ENCODE measurements around the gene ETS1.

ETS1 gene

GRCh38 chr11:128472128-128473089 lies 114.9 kb downstream of the ETS1 start:
- H2AFZ ChIP-seq (ENCODE audit: low read depth) = no peak overlapping the region
- peak overlapping the region; percentile 93 for H3K4me2 ChIP-seq
- peaks cover 100% of the 10 kb centered on the region for H3K4me1 ChIP-seq (ENCODE audit: low read depth, poor library complexity, severe bottlenecking)
- H3K36me3 ChIP-seq (ENCODE audit: insufficient read depth) = no peaks in the 10 kb centered on the region
- H3K4me3 ChIP-seq (IDR thresholded peaks at IDR 0.05; ENCODE audit: insufficient read depth, low read depth, low read length) = no peak overlapping the region
- no peaks in the 10 kb centered on the region for H4K20me1 ChIP-seq (ENCODE audit: insufficient read depth)
- H3K9ac ChIP-seq = peak overlapping the region; percentile 14; the same call in 1 of the 2 replicates
- TF ChIP-seq CTCF (conservative IDR thresholded peaks at IDR 0.05; ENCODE audit: low read depth, low read length) = no peak
- H3K27ac ChIP-seq = peak overlapping the region; percentile 81
- peaks cover 12% of the 10 kb centered on the region; the same call in 1 of the 2 replicates for H3K79me2 ChIP-seq (ENCODE audit: insufficient read depth, low read depth)
- H3K27me3 ChIP-seq (ENCODE audit: insufficient read depth, low read depth) = no peaks in the 10 kb centered on the region

GRCh38 chr11:128471138-128471661 lies 116.2 kb downstream of the ETS1 start:
- peaks cover 98% of the 10 kb centered on the region for H3K4me1 ChIP-seq (ENCODE audit: low read depth, poor library complexity, severe bottlenecking)

GRCh38 chr11:128470081-128470480 lies 117.3 kb downstream of the ETS1 start:
- peaks cover 28% of the 10 kb centered on the region; the same call in 1 of the 2 replicates for H3K79me2 ChIP-seq (ENCODE audit: insufficient read depth, low read depth)
- H4K20me1 ChIP-seq (ENCODE audit: insufficient read depth) = no peaks in the 10 kb centered on the region
- H3K4me1 ChIP-seq (ENCODE audit: low read depth, poor library complexity, severe bottlenecking) = peaks cover 87% of the 10 kb centered on the region
- H2AFZ ChIP-seq (ENCODE audit: low read depth) = no peak overlapping the region
- H3K4me2 ChIP-seq = peak overlapping the region; percentile 93
- no peaks in the 10 kb centered on the region for H3K27me3 ChIP-seq (ENCODE audit: insufficient read depth, low read depth)
- H3K36me3 ChIP-seq (ENCODE audit: insufficient read depth) = no peaks in the 10 kb centered on the region
- H3K27ac ChIP-seq = peak overlapping the region; percentile 81
- no peak for TF ChIP-seq CTCF (conservative IDR thresholded peaks at IDR 0.05; ENCODE audit: low read depth, low read length)
- peak overlapping the region; percentile 9; the same call in 1 of the 2 replicates for H3K9ac ChIP-seq
- no peak overlapping the region for H3K4me3 ChIP-seq (IDR thresholded peaks at IDR 0.05; ENCODE audit: insufficient read depth, low read depth, low read length)

More at GRCh38 chr11:128471138-128471661, 116.2 kb downstream of the ETS1 start:
- TF ChIP-seq CTCF (conservative IDR thresholded peaks at IDR 0.05; ENCODE audit: low read depth, low read length) = no peak
- H2AFZ ChIP-seq (ENCODE audit: low read depth) = no peak overlapping the region
- H3K27me3 ChIP-seq (ENCODE audit: insufficient read depth, low read depth) = no peaks in the 10 kb centered on the region
- peak overlapping the region; percentile 93 for H3K4me2 ChIP-seq
- H4K20me1 ChIP-seq (ENCODE audit: insufficient read depth) = no peaks in the 10 kb centered on the region
- peak overlapping the region; percentile 81 for H3K27ac ChIP-seq
- H3K9ac ChIP-seq = no peak overlapping the region
- H3K36me3 ChIP-seq (ENCODE audit: insufficient read depth) = no peaks in the 10 kb centered on the region
- no peak overlapping the region for H3K4me3 ChIP-seq (IDR thresholded peaks at IDR 0.05; ENCODE audit: insufficient read depth, low read depth, low read length)
- peaks cover 24% of the 10 kb centered on the region; the same call in 1 of the 2 replicates for H3K79me2 ChIP-seq (ENCODE audit: insufficient read depth, low read depth)

GRCh38 chr11:128469220-128469619 lies 118.1 kb downstream of the ETS1 start:
- no peaks in the 10 kb centered on the region for H4K20me1 ChIP-seq (ENCODE audit: insufficient read depth)
- no peak overlapping the region for H2AFZ ChIP-seq (ENCODE audit: low read depth)
- no peaks in the 10 kb centered on the region for H3K27me3 ChIP-seq (ENCODE audit: insufficient read depth, low read depth)
- H3K36me3 ChIP-seq (ENCODE audit: insufficient read depth) = no peaks in the 10 kb centered on the region
- peaks cover 28% of the 10 kb centered on the region; the same call in 1 of the 2 replicates for H3K79me2 ChIP-seq (ENCODE audit: insufficient read depth, low read depth)
- peak overlapping the region; percentile 81 for H3K27ac ChIP-seq
- H3K4me3 ChIP-seq (IDR thresholded peaks at IDR 0.05; ENCODE audit: insufficient read depth, low read depth, low read length) = no peak overlapping the region
- peaks cover 84% of the 10 kb centered on the region for H3K4me1 ChIP-seq (ENCODE audit: low read depth, poor library complexity, severe bottlenecking)
- TF ChIP-seq CTCF (conservative IDR thresholded peaks at IDR 0.05; ENCODE audit: low read depth, low read length) = no peak
- H3K9ac ChIP-seq = peak overlapping the region; percentile 14; the same call in 1 of the 2 replicates
- peak overlapping the region; percentile 93 for H3K4me2 ChIP-seq
